ENCODE data around the gene BCKDHB. TPM values are rescaled to one million over a fixed set of nuclear protein-coding genes. Genes with fewer than 3 reads are reported as not detected.

Gene BCKDHB
- total and polyA plus RNA-seq, 2 experiments from 2014 or later: 32.1 to 42.7 TPM

DNA sequence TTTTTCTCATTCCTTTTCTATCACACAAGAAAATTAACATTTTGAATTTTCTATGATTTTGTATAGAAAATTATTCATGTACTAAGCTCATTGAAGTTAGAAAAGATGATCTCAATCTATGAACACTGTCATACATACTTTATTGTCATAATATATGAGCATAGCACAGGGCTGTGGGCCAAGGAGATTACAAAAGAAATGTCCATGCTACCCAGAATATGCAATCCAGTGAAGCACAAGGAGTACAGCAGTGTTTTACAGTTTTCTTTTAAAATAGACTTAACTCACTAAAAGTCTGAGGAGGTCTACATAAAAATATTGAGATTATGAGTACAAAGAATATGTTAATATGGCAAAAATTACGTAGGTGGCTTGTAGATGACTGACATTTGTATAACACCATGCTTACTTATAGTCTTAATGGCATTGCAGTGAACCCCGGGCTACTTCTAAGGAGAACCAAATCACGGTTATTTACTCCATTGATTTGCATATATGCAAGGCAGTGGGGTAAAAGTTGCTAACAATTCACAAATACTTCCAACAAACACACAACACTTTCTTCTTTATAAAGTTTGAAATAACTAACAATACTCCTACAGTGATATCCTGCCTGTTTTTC lies 257.1 kb downstream of the BCKDHB start:
- Histone ChIP-seq H3F3A (replicated peaks; ENCODE audit: low read depth) (no peaks in the 10 kb centered on the region), H3K27me3 (ENCODE audit: insufficient read depth) (no peaks in the 10 kb centered on the region), H2AFZ (no peak overlapping the region), H3K79me2 (replicated peaks; ENCODE audit: insufficient read depth) (no peaks in the 10 kb centered on the region), H3K4me3 (no peak overlapping the region), H3K27ac (ENCODE audit: low read depth) (no peak overlapping the region), H3K4me1 (ENCODE audit: insufficient read depth) (no peaks in the 10 kb centered on the region; the same call in none of the 2 replicates), H3K36me3 (ENCODE audit: insufficient read depth) (no peaks in the 10 kb centered on the region), H4K20me1 (replicated peaks; ENCODE audit: insufficient read depth) (no peaks in the 10 kb centered on the region), H3K9me2 (ENCODE audit: insufficient read depth) (no peaks in the 10 kb centered on the region), H3K4me2 (no peak overlapping the region)
- no peaks in the 10 kb centered on the region for H3K9me3 Mint-ChIP-seq
- no peak overlapping the region for H3K27ac Mint-ChIP-seq
- TF ChIP-seq ZNF331 (CRISPR knock-in tag; IDR thresholded peaks at IDR 0.05; ENCODE audit: low read depth): no peak
- TF ChIP-seq, protein P1, sequence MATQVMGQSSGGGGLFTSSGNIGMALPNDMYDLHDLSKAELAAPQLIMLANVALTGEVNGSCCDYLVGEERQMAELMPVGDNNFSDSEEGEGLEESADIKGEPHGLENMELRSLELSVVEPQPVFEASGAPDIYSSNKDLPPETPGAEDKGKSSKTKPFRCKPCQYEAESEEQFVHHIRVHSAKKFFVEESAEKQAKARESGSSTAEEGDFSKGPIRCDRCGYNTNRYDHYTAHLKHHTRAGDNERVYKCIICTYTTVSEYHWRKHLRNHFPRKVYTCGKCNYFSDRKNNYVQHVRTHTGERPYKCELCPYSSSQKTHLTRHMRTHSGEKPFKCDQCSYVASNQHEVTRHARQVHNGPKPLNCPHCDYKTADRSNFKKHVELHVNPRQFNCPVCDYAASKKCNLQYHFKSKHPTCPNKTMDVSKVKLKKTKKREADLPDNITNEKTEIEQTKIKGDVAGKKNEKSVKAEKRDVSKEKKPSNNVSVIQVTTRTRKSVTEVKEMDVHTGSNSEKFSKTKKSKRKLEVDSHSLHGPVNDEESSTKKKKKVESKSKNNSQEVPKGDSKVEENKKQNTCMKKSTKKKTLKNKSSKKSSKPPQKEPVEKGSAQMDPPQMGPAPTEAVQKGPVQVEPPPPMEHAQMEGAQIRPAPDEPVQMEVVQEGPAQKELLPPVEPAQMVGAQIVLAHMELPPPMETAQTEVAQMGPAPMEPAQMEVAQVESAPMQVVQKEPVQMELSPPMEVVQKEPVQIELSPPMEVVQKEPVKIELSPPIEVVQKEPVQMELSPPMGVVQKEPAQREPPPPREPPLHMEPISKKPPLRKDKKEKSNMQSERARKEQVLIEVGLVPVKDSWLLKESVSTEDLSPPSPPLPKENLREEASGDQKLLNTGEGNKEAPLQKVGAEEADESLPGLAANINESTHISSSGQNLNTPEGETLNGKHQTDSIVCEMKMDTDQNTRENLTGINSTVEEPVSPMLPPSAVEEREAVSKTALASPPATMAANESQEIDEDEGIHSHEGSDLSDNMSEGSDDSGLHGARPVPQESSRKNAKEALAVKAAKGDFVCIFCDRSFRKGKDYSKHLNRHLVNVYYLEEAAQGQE (IDR thresholded peaks at IDR 0.05; ENCODE audit: unreplicated experiment): no peak
- TF ChIP-seq, protein P2, sequence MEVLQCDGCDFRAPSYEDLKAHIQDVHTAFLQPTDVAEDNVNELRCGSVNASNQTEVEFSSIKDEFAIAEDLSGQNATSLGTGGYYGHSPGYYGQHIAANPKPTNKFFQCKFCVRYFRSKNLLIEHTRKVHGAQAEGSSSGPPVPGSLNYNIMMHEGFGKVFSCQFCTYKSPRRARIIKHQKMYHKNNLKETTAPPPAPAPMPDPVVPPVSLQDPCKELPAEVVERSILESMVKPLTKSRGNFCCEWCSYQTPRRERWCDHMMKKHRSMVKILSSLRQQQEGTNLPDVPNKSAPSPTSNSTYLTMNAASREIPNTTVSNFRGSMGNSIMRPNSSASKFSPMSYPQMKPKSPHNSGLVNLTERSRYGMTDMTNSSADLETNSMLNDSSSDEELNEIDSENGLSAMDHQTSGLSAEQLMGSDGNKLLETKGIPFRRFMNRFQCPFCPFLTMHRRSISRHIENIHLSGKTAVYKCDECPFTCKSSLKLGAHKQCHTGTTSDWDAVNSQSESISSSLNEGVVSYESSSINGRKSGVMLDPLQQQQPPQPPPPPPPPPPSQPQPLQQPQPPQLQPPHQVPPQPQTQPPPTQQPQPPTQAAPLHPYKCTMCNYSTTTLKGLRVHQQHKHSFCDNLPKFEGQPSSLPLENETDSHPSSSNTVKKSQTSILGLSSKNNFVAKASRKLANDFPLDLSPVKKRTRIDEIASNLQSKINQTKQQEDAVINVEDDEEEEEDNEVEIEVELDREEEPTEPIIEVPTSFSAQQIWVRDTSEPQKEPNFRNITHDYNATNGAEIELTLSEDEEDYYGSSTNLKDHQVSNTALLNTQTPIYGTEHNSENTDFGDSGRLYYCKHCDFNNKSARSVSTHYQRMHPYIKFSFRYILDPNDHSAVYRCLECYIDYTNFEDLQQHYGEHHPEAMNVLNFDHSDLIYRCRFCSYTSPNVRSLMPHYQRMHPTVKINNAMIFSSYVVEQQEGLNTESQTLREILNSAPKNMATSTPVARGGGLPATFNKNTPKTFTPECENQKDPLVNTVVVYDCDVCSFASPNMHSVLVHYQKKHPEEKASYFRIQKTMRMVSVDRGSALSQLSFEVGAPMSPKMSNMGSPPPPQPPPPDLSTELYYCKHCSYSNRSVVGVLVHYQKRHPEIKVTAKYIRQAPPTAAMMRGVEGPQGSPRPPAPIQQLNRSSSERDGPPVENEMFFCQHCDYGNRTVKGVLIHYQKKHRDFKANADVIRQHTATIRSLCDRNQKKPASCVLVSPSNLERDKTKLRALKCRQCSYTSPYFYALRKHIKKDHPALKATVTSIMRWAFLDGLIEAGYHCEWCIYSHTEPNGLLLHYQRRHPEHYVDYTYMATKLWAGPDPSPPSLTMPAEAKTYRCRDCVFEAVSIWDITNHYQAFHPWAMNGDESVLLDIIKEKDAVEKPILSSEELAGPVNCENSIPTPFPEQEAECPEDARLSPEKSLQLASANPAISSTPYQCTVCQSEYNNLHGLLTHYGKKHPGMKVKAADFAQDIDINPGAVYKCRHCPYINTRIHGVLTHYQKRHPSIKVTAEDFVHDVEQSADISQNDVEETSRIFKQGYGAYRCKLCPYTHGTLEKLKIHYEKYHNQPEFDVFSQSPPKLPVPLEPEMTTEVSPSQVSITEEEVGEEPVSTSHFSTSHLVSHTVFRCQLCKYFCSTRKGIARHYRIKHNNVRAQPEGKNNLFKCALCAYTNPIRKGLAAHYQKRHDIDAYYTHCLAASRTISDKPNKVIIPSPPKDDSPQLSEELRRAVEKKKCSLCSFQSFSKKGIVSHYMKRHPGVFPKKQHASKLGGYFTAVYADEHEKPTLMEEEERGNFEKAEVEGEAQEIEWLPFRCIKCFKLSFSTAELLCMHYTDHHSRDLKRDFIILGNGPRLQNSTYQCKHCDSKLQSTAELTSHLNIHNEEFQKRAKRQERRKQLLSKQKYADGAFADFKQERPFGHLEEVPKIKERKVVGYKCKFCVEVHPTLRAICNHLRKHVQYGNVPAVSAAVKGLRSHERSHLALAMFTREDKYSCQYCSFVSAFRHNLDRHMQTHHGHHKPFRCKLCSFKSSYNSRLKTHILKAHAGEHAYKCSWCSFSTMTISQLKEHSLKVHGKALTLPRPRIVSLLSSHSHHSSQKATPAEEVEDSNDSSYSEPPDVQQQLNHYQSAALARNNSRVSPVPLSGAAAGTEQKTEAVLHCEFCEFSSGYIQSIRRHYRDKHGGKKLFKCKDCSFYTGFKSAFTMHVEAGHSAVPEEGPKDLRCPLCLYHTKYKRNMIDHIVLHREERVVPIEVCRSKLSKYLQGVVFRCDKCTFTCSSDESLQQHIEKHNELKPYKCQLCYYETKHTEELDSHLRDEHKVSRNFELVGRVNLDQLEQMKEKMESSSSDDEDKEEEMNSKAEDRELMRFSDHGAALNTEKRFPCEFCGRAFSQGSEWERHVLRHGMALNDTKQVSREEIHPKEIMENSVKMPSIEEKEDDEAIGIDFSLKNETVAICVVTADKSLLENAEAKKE (CRISPR knock-in tag; IDR thresholded peaks at IDR 0.05): no peak
- no peak for TF ChIP-seq EZH2 (IDR thresholded peaks at IDR 0.05; ENCODE audit: low read depth, unreplicated experiment)
- TF ChIP-seq, protein P3, sequence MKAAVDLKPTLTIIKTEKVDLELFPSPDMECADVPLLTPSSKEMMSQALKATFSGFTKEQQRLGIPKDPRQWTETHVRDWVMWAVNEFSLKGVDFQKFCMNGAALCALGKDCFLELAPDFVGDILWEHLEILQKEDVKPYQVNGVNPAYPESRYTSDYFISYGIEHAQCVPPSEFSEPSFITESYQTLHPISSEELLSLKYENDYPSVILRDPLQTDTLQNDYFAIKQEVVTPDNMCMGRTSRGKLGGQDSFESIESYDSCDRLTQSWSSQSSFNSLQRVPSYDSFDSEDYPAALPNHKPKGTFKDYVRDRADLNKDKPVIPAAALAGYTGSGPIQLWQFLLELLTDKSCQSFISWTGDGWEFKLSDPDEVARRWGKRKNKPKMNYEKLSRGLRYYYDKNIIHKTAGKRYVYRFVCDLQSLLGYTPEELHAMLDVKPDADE (IDR thresholded peaks at IDR 0.05): no peak
- H3K27me3 Mint-ChIP-seq (ENCODE audit: insufficient read depth, low read depth, poor library complexity): peaks cover 3% of the 10 kb centered on the region
- peaks cover 4% of the 10 kb centered on the region; the same call in 1 of the 3 replicates for H3K36me3 Mint-ChIP-seq (ENCODE audit: low read depth)
- peaks cover 5% of the 10 kb centered on the region for H3K4me1 Mint-ChIP-seq
- ATAC-seq (no peak), DNase-seq (ENCODE audit: low spot score) (no peak)
- no peak overlapping the region for H3K4me3 Mint-ChIP-seq
